Muscle of leg (tissue), 11 donors: ENCODE measurements around the gene KRTAP9-1. TPM values are rescaled to one million over a fixed set of nuclear protein-coding genes. Genes with fewer than 3 reads are reported as not detected.
"Not testable (repeated sequence)": the region's sequence is repeated elsewhere in the genome, so short reads cannot be mapped to it uniquely, and the experiment has no call there.

Source experiments
- DNase-seq: peaks from one replicate; pipeline ENCODE4 v3.0.0; 2013
- H3K27ac ChIP-seq: one replicate; pipeline ENCODE4 v1.5.1; 2013; ENCODE audit warnings: mild to moderate bottlenecking, low read length, control low read depth
- H3K27me3 ChIP-seq: one replicate; pipeline ENCODE4 v1.6.1; 2013; ENCODE audit warnings: low read length; ENCODE audit not compliant: control insufficient read depth, insufficient read depth
- H3K36me3 ChIP-seq: one replicate; pipeline ENCODE4 v1.6.1; 2013; ENCODE audit warnings: low read length; ENCODE audit not compliant: control insufficient read depth, insufficient read depth
- H3K4me1 ChIP-seq: one replicate; pipeline ENCODE4 v1.6.1; 2013; ENCODE audit warnings: low read length; ENCODE audit not compliant: control insufficient read depth, insufficient read depth
- H3K4me3 ChIP-seq: one replicate; pipeline ENCODE4 v1.5.1; 2013; ENCODE audit warnings: low read length, control low read depth
- H3K9me3 ChIP-seq: replicated peaks from 2 replicates; pipeline ENCODE4 v1.6.1; 2013; ENCODE audit warnings: low read depth, low read length; ENCODE audit not compliant: control insufficient read depth
- WGBS: methylation state at CpG from one replicate; pipeline ENCODE4 v1.1.5; 2013; ENCODE audit warnings: missing lambda C conversion rate; ENCODE audit not compliant: insufficient coverage; 5-methylcytosine and 5-hydroxymethylcytosine counted together
- polyA plus RNA-seq, 8 donors: library from polyadenylated mRNA; unstranded; fragments of 120-200 nt; gene quantifications; one replicate each; pipeline versions ENCODE4 v1.2.1 to v1.2.3, GENCODE V29; 2013; ENCODE audit warnings: inconsistent platforms in 1 of 8, low replicate concordance in 1 of 8; ENCODE audit not compliant: insufficient read length in 8 of 8, insufficient read depth in 1 of 8
- total RNA-seq: library from RNA; stranded (reverse); fragments of 120-200 nt; gene quantifications from one replicate; pipeline ENCODE4 v1.2.4, GENCODE V29; 2013

KRTAP9-1 gene
- total and polyA plus RNA-seq, 9 donors, result not detected

DNA sequence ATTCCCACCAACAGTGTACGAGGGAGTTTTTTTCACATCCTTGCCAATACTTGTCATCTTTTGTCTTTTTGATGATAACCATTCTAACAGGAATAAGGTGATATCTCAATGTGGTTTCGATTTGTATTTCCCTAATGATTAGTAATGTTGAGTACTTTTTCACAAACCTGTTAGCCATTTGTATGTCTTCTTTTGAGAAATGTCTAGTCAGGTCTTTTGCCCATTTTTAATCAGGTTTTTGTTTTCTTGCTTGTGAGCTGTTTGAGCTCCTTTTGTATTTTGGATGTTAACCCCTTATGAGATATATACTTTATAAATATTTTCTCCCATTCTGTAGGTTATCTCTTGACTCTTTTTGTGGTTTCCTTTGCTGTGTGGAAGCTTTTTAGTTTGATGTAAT lies 38.2 kb upstream of the KRTAP9-1 start:
- Histone ChIP-seq H3K27me3 (no peaks in the 10 kb centered on the region), H3K4me1 (no peaks in the 10 kb centered on the region), H3K36me3 (no peaks in the 10 kb centered on the region), H3K9me3 (no peaks in the 10 kb centered on the region), H3K4me3 (no peak overlapping the region), H3K27ac (no peak overlapping the region)
- DNase-seq, result no peak
- WGBS, result no CpG with 5 or more reads among the region's 2 CpGs

DNA sequence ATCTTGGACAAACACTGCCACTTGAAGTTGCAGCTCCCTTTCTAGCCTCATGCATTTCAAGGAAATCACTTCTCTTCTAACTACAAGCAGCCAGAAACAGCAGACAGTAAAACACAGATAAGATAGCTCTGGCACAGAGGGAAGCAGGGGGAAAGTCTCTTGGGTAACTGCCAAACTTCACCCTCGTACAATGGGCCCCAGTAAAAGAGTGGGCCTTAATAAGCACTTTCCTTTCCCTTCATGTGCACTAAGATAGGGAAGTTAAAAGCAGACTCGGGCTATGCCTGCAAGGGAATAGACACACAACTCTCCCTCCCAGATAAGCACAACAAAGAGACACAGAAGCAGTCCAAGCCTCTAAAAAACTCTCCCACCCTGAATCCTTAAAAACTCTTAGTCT lies 35.8 kb upstream of the KRTAP9-1 start:
- Histone ChIP-seq H3K27ac (no peak overlapping the region), H3K9me3 (no peaks in the 10 kb centered on the region), H3K4me1 (no peaks in the 10 kb centered on the region), H3K4me3 (no peak overlapping the region), H3K36me3 (no peaks in the 10 kb centered on the region), H3K27me3 (no peaks in the 10 kb centered on the region)
- DNase-seq, result peak; percentile 52
- no CpG with 5 or more reads among the region's 2 CpGs for WGBS

DNA sequence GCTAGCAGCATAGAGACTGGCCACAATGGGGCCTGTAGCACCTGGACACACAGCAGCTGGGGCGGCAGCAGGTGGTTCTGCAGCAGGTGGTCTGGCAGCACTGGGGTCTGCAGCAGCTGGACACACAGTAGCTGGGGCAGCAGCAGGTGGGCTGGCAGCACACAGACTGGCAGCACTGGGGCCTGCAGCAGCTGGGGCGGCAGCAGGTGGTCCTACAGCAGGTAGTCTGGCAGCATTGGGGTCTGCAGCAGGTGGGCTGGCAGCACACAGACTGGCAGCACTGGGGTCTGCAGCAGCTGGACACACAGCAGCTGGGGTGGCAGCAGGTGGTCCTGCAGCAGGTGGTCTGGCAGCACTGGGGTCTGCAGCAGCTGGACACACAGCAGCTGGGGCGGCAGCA lies 29.5 kb upstream of the KRTAP9-1 start:
- not testable (repeated sequence) for H3K9me3 ChIP-seq, H3K36me3 ChIP-seq, H3K27ac ChIP-seq, H3K27me3 ChIP-seq, H3K4me3 ChIP-seq, H3K4me1 ChIP-seq, DNase-seq
- 77% methylated on average over 3 of the region's 3 CpGs for WGBS

DNA sequence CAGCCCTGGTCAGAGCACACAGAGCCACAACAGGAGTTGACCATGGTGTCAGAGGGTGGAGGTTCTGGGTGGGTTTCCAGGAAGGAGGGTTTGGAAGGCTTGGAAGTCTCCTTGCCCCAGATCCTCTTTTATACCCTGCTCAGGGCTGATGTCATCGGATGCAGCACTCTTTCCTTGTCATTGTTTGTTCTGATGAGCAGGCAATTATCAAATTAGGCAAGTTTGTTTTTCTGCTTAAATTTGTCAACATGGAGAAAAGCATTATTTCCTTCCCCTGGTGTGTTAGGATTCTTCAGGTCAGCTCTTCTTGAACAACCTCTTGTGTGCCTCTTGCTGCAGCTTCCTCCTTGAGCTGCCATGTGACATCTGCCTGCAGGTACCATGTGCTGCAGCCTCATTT lies 29.0 kb upstream of the KRTAP9-1 start, which contains the start of gene KRTAP4-4:
KRTAP4-4 (minus strand) TSS at position 101 of the 400 bp plus-strand sequence; CDS start at position 44, 57 bp downstream.
- H3K36me3 ChIP-seq, result no peaks in the 10 kb centered on the region
- no peaks in the 10 kb centered on the region for H3K4me1 ChIP-seq
- no CpG with 5 or more reads among the region's 1 CpG for WGBS
- H3K27ac ChIP-seq, result no peak within 1 kb of the TSS
- H3K9me3 ChIP-seq, result no peaks in the 10 kb centered on the region
- H3K4me3 ChIP-seq, result no peak within 1 kb of the TSS
- no peak for DNase-seq
- H3K27me3 ChIP-seq, result peaks cover 2% of the 10 kb centered on the region

DNA sequence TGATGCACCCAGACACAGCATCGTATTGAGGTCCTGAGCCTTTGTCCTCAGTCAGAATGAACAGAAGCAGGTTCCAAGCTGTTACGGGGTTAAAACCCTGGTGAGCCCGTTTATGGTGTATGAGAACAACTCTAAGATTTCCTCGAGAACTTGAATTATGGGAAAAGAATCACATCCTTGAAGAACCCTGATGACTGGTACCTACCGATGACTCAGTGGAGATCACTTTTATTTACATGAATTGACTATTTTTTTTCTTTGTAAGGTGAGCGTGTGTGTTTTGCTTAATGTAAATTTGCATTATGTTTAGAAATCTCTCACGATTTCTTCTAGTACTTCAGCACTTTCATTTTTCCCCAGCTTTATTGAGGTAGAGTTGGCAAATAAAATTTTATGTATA lies 25.9 kb upstream of the KRTAP9-1 start:
- Histone ChIP-seq H3K4me1 (no peaks in the 10 kb centered on the region), H3K27ac (no peak overlapping the region), H3K27me3 (peaks cover 2% of the 10 kb centered on the region), H3K4me3 (no peak overlapping the region), H3K9me3 (no peaks in the 10 kb centered on the region), H3K36me3 (no peaks in the 10 kb centered on the region)
- DNase-seq, result no peak
- 41% methylated on average over 3 of the region's 7 CpGs for WGBS

DNA sequence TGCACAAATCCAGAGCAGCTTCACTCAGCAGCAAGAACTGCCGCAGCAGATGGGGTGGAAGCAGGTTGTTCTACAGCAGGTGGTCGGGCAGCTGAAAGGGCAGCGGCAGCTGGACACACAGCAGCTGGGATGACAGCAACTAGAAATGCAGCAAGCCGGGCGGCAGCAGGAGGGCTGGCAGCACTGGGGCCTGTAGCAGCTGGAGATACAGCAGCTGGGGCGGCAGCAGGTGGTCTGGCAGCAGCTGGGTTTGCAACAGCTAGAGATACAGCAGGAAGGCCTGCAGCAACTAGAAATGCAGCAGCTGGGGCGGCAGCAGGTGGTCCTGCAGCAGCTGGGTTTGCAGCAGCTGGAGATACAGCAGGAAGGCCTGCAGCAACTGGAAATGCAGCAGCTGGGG lies 22.1 kb upstream of the KRTAP9-1 start:
- WGBS, result 85% methylated on average over 7 of the region's 7 CpGs
- peaks cover 2% of the 10 kb centered on the region for H3K27me3 ChIP-seq
- no peaks in the 10 kb centered on the region for H3K36me3 ChIP-seq
- H3K4me3 ChIP-seq, result no peak overlapping the region
- H3K27ac ChIP-seq, result no peak overlapping the region
- H3K9me3 ChIP-seq, result no peaks in the 10 kb centered on the region
- no peaks in the 10 kb centered on the region for H3K4me1 ChIP-seq
- no peak for DNase-seq

DNA sequence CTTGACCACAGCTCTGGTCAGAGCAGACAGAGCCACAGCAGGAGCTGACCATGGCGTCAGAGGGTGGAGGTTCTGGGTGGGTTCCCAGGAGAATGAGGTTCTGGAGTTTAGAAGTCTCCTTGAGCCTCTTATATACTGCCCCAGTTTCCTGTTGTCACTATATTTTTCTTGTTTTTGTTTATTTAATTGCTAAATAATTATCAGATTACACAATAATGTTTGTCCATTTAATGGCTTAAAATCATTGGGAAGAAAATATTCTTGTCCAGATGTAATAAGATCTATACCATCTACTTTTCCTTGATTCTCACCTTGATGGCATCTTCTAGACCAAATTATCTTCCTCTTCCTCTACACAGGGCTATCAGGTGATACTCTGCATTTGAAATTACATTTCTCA lies 21.6 kb upstream of the KRTAP9-1 start, which contains the start of gene KRTAP4-3:
KRTAP4-3 (minus strand) TSS at position 101 of the 400 bp plus-strand sequence; CDS start at position 52, 49 bp downstream.
- no peaks in the 10 kb centered on the region for H3K4me1 ChIP-seq
- H3K4me3 ChIP-seq, result no peak within 1 kb of the TSS
- no CpG with 5 or more reads among the region's 1 CpG for WGBS
- H3K27ac ChIP-seq, result no peak within 1 kb of the TSS
- H3K9me3 ChIP-seq, result no peaks in the 10 kb centered on the region
- H3K27me3 ChIP-seq, result peaks cover 2% of the 10 kb centered on the region
- no peaks in the 10 kb centered on the region for H3K36me3 ChIP-seq
- DNase-seq, result no peak

DNA sequence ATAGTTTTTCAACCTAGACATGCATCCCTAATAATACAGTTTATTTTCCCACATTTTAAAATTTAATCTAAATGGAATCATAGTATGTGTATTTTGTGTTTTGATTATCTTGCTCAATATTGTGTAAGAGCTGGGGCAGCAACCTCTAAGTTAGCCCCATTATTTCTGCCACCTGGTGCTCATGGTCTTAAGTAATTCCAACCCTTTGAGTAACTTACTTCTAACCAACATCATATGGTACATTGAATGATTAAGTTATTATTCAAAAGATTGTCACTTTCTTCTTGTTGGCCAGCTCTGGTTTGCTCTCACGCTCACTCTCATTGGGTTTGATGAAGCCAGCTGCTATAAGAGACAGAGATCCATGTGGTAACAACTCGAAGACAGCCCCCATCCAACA lies 17.8 kb upstream of the KRTAP9-1 start:
- Histone ChIP-seq H3K36me3 (no peaks in the 10 kb centered on the region), H3K27ac (no peak overlapping the region), H3K4me1 (no peaks in the 10 kb centered on the region), H3K27me3 (peaks cover 2% of the 10 kb centered on the region), H3K4me3 (no peak overlapping the region), H3K9me3 (no peaks in the 10 kb centered on the region)
- DNase-seq, result no peak
- WGBS, result 60% methylated on average over 1 of the region's 2 CpGs

DNA sequence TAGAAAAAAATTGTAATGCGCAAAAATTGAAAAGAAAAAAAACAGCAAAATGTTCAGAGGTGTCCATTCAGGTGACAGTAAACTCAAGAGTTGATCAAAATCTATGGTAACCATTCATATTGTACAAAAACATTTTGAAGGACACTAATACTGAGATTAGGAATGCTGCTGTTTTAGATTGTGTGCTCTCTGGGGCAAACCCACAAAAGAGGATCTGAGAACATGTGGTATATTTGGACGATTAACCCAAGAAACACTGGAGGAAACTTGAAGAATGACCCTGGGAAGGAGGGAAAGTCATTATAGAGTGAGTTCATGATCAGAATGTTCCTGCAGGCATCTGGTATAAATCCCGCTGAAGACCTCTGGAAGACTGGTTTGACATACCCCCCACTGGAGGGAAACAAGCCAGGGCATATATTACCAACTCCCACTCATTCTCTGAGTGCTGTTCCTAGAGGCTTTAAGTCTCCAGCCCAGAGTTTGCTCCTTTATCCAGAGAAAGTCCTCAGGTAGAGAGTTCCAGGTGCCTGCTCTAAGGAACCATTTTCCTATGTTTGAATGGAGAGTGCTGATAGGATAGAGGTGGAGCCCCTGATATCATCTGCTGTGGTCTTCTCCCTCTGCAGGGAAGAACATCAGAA lies 12.8 kb upstream of the KRTAP9-1 start:
- Histone ChIP-seq H3K4me1 (no peaks in the 10 kb centered on the region), H3K27me3 (peaks cover 2% of the 10 kb centered on the region), H3K36me3 (no peaks in the 10 kb centered on the region), H3K9me3 (peaks cover 2% of the 10 kb centered on the region), H3K27ac (no peak overlapping the region), H3K4me3 (no peak overlapping the region)
- WGBS, result 85% methylated on average over 1 of the region's 3 CpGs
- DNase-seq, result peak; percentile 22

DNA sequence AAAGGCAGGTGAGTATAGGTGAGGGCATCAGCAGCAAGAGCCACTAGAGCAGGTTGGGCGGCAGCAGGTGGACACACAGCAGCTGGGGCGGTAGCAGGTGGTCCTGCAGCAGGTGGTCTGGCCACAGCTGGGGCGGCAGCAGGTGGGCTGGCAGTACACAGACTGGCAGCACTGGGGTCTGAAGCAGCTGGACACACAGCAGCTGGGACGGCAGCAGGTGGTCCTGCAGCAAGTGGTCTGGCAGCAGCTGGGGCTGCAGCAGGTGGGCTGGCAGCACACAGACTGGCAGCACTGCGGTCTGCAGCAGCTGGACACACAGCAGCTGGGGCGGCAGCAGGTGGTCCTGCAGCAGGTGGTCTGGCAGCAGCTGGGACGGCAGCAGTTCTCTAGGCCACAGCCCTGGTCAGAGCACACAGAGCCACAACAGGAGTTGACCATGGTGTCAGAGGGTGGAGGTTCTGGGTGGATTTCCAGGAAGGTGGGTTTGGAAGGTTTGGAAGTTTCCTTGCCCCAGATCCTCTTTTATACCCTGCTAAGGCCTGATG lies 11.9 kb upstream of the KRTAP9-1 start, which contains the start of gene KRTAP4-2:
KRTAP4-2 (minus strand) TSS at position 495 of the 545 bp plus-strand sequence; CDS start at position 438, 57 bp downstream.
- Histone ChIP-seq H3K27me3 (peaks cover 2% of the 10 kb centered on the region), H3K4me1 (no peaks in the 10 kb centered on the region), H3K36me3 (no peaks in the 10 kb centered on the region), H3K27ac (no peak within 1 kb of the TSS), H3K4me3 (no peak within 1 kb of the TSS), H3K9me3 (peaks cover 2% of the 10 kb centered on the region)
- WGBS, result 84% methylated on average over 6 of the region's 7 CpGs
- no peak for DNase-seq
